Dendritic cell treated with granulocyte-macrophage colony-stimulating factor and Interleukin-4, amounts not matched to agents 40 ng/mL and 50 ng/mL, for 4 days (primary cell): ENCODE results near the gene RARG.
A peak's percentile ranks its signal among the peaks of the same experiment; 100 is the strongest.

ENCODE experiments used
- H3K27ac Mint-ChIP-seq: one replicate; pipeline ENCODE4 v1.8.0; 2022; ENCODE audit warnings: mild to moderate bottlenecking, mixed read lengths
- H3K27me3 Mint-ChIP-seq: one replicate; pipeline ENCODE4 v1.8.0; 2022; ENCODE audit warnings: mild to moderate bottlenecking, mixed read lengths
- H3K36me3 Mint-ChIP-seq: one replicate; pipeline ENCODE4 v1.8.0; 2022; ENCODE audit warnings: low read depth, mixed read lengths
- H3K4me1 Mint-ChIP-seq: one replicate; pipeline ENCODE4 v1.8.0; 2022; ENCODE audit warnings: low read depth, mixed read lengths
- H3K4me3 Mint-ChIP-seq: one replicate; pipeline ENCODE4 v1.8.0; 2022; ENCODE audit warnings: mild to moderate bottlenecking, moderate library complexity, mixed read lengths
- H3K9me3 Mint-ChIP-seq: one replicate; pipeline ENCODE4 v1.8.0; 2022; ENCODE audit warnings: mixed read lengths
- intact Hi-C: fragments of 100-400 bp; cut with micrococcal nuclease; formaldehyde crosslinking; loops from one replicate; pipeline ENCODE4 v1.15.0; 2022

Gene RARG

GRCh38 chr12:53255996-53256395, 24.0 kb upstream of the RARG start:
- Mint-ChIP-seq H3K27ac (no peak overlapping the region), H3K9me3 (no peaks in the 10 kb centered on the region), H3K4me1 (peaks cover 54% of the 10 kb centered on the region), H3K4me3 (no peak overlapping the region), H3K36me3 (peaks cover 37% of the 10 kb centered on the region), H3K27me3 (no peaks in the 10 kb centered on the region)
- intact Hi-C loops, result no loop called here

GRCh38 chr12:53254816-53255545, 23.0 kb upstream of the RARG start:
- Mint-ChIP-seq H3K4me3 (no peak overlapping the region), H3K27ac (no peak overlapping the region), H3K36me3 (peaks cover 37% of the 10 kb centered on the region), H3K27me3 (no peaks in the 10 kb centered on the region), H3K4me1 (peaks cover 61% of the 10 kb centered on the region), H3K9me3 (no peaks in the 10 kb centered on the region)
- intact Hi-C loops, result loop anchor here (5.0 kb wide), 1 partner anchor 42 kb away; the partner anchor contains the start of genes MYG1 and PFDN5

GRCh38 chr12:53253298-53253697, 21.3 kb upstream of the RARG start:
- Mint-ChIP-seq H3K27me3 (no peaks in the 10 kb centered on the region), H3K4me1 (peaks cover 54% of the 10 kb centered on the region), H3K4me3 (peak overlapping the region; percentile 99), H3K9me3 (no peaks in the 10 kb centered on the region), H3K36me3 (peaks cover 37% of the 10 kb centered on the region), H3K27ac (peak overlapping the region; percentile 94)
- intact Hi-C loops, result loop anchor here (2.0 to 5.0 kb wide), 2 partner anchors 32 to 44 kb away; partner anchors contain the start of genes MYG1 and PFDN5

GRCh38 chr12:53252349-53252916, 20.4 kb upstream of the RARG start:
- H3K27ac Mint-ChIP-seq, result peak overlapping the region; percentile 94
- H3K9me3 Mint-ChIP-seq, result no peaks in the 10 kb centered on the region
- H3K27me3 Mint-ChIP-seq, result no peaks in the 10 kb centered on the region
- intact Hi-C loops, result loop anchor here (1.0 to 5.0 kb wide), 3 partner anchors 15 to 45 kb away; partner anchors contain the start of genes MYG1 and PFDN5
- peaks cover 37% of the 10 kb centered on the region for H3K36me3 Mint-ChIP-seq
- peak overlapping the region; percentile 99 for H3K4me3 Mint-ChIP-seq
- peaks cover 54% of the 10 kb centered on the region for H3K4me1 Mint-ChIP-seq

GRCh38 chr12:53251477-53252348, 19.7 kb upstream of the RARG start:
- Mint-ChIP-seq H3K4me3 (peak overlapping the region; percentile 99), H3K4me1 (peaks cover 59% of the 10 kb centered on the region), H3K9me3 (no peaks in the 10 kb centered on the region), H3K36me3 (peaks cover 37% of the 10 kb centered on the region), H3K27me3 (no peaks in the 10 kb centered on the region), H3K27ac (peak overlapping the region; percentile 94)
- intact Hi-C loops, result loop anchor here (1.0 to 5.0 kb wide), 3 partner anchors 16 to 46 kb away; partner anchors contain the start of genes MYG1 and PFDN5

- Mint-ChIP-seq H3K36me3 (no peaks in the 10 kb centered on the region), H3K27me3 (peaks cover 24% of the 10 kb centered on the region), H3K4me3 (no peak overlapping the region), H3K9me3 (no peaks in the 10 kb centered on the region), H3K27ac (no peak overlapping the region), H3K4me1 (peaks cover 31% of the 10 kb centered on the region)
- intact Hi-C loops, result no loop called here
Observed at GRCh38 chr12:53245286-53245685, 13.3 kb upstream of the RARG start.

GRCh38 chr12:53244337-53244736, 12.3 kb upstream of the RARG start:
- Mint-ChIP-seq H3K36me3 (no peaks in the 10 kb centered on the region), H3K27ac (no peak overlapping the region), H3K9me3 (no peaks in the 10 kb centered on the region), H3K4me1 (peaks cover 31% of the 10 kb centered on the region), H3K27me3 (peaks cover 26% of the 10 kb centered on the region), H3K4me3 (no peak overlapping the region)
- intact Hi-C loops, result no loop called here

- Mint-ChIP-seq H3K4me3 (no peak overlapping the region), H3K27ac (peak overlapping the region; percentile 35), H3K4me1 (peaks cover 29% of the 10 kb centered on the region), H3K27me3 (peaks cover 36% of the 10 kb centered on the region), H3K9me3 (no peaks in the 10 kb centered on the region), H3K36me3 (no peaks in the 10 kb centered on the region)
- intact Hi-C loops, result no loop called here
Observed at GRCh38 chr12:53241623-53242412, 9.8 kb upstream of the RARG start.

GRCh38 chr12:53239643-53240258, 7.7 kb upstream of the RARG start:
- Mint-ChIP-seq H3K4me1 (peaks cover 31% of the 10 kb centered on the region), H3K27me3 (peaks cover 53% of the 10 kb centered on the region), H3K27ac (no peak overlapping the region)

GRCh38 chr12:53236443-53237111, 4.6 kb upstream of the RARG start:
- H3K4me3 Mint-ChIP-seq, result no peak overlapping the region
- peaks cover 57% of the 10 kb centered on the region for H3K27me3 Mint-ChIP-seq
- no peak overlapping the region for H3K27ac Mint-ChIP-seq
- no peaks in the 10 kb centered on the region for H3K36me3 Mint-ChIP-seq
- intact Hi-C loops, result no loop called here
- H3K9me3 Mint-ChIP-seq, result no peaks in the 10 kb centered on the region
- H3K4me1 Mint-ChIP-seq, result peaks cover 41% of the 10 kb centered on the region

More at GRCh38 chr12:53239643-53240258, 7.7 kb upstream of the RARG start:
- Mint-ChIP-seq H3K9me3 (no peaks in the 10 kb centered on the region), H3K4me3 (no peak overlapping the region), H3K36me3 (no peaks in the 10 kb centered on the region)
- intact Hi-C loops, result no loop called here

GRCh38 chr12:53235742-53236442, 3.9 kb upstream of the RARG start:
- Mint-ChIP-seq H3K4me3 (no peak overlapping the region), H3K9me3 (no peaks in the 10 kb centered on the region), H3K27ac (no peak overlapping the region), H3K36me3 (no peaks in the 10 kb centered on the region), H3K27me3 (peaks cover 60% of the 10 kb centered on the region), H3K4me1 (peaks cover 35% of the 10 kb centered on the region)
- intact Hi-C loops, result no loop called here

- H3K27ac Mint-ChIP-seq, result no peak overlapping the region
Observed at GRCh38 chr12:53235164-53235563, 3.2 kb upstream of the RARG start.

More at GRCh38 chr12:53235164-53235563, 3.2 kb upstream of the RARG start:
- peaks cover 32% of the 10 kb centered on the region for H3K4me1 Mint-ChIP-seq
- no peaks in the 10 kb centered on the region for H3K36me3 Mint-ChIP-seq
- intact Hi-C loops, result no loop called here
- H3K4me3 Mint-ChIP-seq, result no peak overlapping the region
- H3K9me3 Mint-ChIP-seq, result no peaks in the 10 kb centered on the region
- H3K27me3 Mint-ChIP-seq, result peaks cover 65% of the 10 kb centered on the region
